ENCODE data around the gene PIGP. TPM values are rescaled to one million over a fixed set of nuclear protein-coding genes. Genes with fewer than 3 reads are reported as not detected.

Gene PIGP
- total and polyA plus RNA-seq, 2 of the 13 experiments (the other 11 are each of a cell fraction or from before 2014, with no cell fraction given), result 14.8 to 33.4 TPM

DNA sequence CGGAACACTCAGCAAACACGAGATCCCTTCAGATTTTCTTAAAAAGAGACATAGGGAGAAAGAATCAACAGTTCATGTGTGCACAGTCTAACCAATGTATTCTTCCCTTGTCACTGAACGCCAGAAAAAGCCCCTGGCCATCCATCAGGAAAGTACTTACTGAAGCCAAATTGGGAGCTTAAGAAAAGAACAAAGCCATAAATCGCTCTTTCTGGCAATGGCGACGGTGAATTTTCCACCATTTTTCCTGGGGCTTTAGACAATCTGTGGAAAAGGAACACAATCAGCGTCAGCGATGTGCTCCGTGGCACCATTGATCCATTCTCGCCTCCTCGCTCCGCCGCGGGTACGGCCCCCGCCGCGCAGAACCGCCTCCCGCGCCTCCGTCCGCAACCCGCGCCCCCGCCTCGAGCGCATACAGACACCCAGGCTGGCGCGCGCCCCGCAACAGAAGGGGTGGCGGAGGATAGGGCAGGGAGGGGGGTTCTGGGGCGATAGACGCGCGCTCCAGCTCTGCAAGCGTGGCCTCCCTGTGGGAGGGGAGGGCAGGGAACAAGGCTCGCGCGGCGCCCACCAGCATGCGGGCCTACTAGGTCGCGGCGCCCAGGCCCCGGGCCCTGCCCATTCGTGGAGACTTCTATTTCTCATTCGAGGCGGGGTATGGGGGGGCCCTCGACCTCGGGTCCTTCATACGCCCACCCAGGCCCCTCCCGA, 440 bp downstream of the PIGP start (continued):
- TF ChIP-seq, protein P1, sequence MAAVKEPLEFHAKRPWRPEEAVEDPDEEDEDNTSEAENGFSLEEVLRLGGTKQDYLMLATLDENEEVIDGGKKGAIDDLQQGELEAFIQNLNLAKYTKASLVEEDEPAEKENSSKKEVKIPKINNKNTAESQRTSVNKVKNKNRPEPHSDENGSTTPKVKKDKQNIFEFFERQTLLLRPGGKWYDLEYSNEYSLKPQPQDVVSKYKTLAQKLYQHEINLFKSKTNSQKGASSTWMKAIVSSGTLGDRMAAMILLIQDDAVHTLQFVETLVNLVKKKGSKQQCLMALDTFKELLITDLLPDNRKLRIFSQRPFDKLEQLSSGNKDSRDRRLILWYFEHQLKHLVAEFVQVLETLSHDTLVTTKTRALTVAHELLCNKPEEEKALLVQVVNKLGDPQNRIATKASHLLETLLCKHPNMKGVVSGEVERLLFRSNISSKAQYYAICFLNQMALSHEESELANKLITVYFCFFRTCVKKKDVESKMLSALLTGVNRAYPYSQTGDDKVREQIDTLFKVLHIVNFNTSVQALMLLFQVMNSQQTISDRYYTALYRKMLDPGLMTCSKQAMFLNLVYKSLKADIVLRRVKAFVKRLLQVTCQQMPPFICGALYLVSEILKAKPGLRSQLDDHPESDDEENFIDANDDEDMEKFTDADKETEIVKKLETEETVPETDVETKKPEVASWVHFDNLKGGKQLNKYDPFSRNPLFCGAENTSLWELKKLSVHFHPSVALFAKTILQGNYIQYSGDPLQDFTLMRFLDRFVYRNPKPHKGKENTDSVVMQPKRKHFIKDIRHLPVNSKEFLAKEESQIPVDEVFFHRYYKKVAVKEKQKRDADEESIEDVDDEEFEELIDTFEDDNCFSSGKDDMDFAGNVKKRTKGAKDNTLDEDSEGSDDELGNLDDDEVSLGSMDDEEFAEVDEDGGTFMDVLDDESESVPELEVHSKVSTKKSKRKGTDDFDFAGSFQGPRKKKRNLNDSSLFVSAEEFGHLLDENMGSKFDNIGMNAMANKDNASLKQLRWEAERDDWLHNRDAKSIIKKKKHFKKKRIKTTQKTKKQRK (IDR thresholded peaks at IDR 0.05; ENCODE audit: low read length), result no peak
- TF ChIP-seq, protein P2, sequence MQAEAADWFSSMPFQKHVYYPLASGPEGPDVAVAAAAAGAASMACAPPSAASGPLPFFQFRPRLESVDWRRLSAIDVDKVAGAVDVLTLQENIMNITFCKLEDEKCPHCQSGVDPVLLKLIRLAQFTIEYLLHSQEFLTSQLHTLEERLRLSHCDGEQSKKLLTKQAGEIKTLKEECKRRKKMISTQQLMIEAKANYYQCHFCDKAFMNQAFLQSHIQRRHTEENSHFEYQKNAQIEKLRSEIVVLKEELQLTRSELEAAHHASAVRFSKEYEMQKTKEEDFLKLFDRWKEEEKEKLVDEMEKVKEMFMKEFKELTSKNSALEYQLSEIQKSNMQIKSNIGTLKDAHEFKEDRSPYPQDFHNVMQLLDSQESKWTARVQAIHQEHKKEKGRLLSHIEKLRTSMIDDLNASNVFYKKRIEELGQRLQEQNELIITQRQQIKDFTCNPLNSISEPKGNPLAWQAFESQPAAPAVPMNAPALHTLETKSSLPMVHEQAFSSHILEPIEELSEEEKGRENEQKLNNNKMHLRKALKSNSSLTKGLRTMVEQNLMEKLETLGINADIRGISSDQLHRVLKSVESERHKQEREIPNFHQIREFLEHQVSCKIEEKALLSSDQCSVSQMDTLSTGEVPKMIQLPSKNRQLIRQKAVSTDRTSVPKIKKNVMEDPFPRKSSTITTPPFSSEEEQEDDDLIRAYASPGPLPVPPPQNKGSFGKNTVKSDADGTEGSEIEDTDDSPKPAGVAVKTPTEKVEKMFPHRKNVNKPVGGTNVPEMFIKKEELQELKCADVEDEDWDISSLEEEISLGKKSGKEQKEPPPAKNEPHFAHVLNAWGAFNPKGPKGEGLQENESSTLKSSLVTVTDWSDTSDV (CRISPR knock-in tag; IDR thresholded peaks at IDR 0.05), result peak; percentile 94
- no peak for TF ChIP-seq ZNF251 (CRISPR knock-in tag; IDR thresholded peaks at IDR 0.05)
- TF ChIP-seq, protein P3, sequence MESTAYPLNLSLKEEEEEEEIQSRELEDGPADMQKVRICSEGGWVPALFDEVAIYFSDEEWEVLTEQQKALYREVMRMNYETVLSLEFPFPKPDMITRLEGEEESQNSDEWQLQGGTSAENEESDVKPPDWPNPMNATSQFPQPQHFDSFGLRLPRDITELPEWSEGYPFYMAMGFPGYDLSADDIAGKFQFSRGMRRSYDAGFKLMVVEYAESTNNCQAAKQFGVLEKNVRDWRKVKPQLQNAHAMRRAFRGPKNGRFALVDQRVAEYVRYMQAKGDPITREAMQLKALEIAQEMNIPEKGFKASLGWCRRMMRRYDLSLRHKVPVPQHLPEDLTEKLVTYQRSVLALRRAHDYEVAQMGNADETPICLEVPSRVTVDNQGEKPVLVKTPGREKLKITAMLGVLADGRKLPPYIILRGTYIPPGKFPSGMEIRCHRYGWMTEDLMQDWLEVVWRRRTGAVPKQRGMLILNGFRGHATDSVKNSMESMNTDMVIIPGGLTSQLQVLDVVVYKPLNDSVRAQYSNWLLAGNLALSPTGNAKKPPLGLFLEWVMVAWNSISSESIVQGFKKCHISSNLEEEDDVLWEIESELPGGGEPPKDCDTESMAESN (CRISPR knock-in tag; conservative IDR thresholded peaks at IDR 0.05), result peak; percentile 91
- TF ChIP-seq, protein P4, sequence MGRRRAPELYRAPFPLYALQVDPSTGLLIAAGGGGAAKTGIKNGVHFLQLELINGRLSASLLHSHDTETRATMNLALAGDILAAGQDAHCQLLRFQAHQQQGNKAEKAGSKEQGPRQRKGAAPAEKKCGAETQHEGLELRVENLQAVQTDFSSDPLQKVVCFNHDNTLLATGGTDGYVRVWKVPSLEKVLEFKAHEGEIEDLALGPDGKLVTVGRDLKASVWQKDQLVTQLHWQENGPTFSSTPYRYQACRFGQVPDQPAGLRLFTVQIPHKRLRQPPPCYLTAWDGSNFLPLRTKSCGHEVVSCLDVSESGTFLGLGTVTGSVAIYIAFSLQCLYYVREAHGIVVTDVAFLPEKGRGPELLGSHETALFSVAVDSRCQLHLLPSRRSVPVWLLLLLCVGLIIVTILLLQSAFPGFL (CRISPR knock-in tag; IDR thresholded peaks at IDR 0.05), result no peak
- no peak for TF ChIP-seq ZNF205 (CRISPR knock-in tag; IDR thresholded peaks at IDR 0.05)
- TF ChIP-seq, protein P5, sequence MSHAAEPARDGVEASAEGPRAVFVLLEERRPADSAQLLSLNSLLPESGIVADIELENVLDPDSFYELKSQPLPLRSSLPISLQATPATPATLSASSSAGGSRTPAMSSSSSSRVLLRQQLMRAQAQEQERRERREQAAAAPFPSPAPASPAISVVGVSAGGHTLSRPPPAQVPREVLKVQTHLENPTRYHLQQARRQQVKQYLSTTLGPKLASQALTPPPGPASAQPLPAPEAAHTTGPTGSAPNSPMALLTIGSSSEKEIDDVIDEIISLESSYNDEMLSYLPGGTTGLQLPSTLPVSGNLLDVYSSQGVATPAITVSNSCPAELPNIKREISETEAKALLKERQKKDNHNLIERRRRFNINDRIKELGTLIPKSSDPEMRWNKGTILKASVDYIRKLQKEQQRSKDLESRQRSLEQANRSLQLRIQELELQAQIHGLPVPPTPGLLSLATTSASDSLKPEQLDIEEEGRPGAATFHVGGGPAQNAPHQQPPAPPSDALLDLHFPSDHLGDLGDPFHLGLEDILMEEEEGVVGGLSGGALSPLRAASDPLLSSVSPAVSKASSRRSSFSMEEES (CRISPR knock-in tag; IDR thresholded peaks at IDR 0.05), result no peak
- TF ChIP-seq, protein P6, sequence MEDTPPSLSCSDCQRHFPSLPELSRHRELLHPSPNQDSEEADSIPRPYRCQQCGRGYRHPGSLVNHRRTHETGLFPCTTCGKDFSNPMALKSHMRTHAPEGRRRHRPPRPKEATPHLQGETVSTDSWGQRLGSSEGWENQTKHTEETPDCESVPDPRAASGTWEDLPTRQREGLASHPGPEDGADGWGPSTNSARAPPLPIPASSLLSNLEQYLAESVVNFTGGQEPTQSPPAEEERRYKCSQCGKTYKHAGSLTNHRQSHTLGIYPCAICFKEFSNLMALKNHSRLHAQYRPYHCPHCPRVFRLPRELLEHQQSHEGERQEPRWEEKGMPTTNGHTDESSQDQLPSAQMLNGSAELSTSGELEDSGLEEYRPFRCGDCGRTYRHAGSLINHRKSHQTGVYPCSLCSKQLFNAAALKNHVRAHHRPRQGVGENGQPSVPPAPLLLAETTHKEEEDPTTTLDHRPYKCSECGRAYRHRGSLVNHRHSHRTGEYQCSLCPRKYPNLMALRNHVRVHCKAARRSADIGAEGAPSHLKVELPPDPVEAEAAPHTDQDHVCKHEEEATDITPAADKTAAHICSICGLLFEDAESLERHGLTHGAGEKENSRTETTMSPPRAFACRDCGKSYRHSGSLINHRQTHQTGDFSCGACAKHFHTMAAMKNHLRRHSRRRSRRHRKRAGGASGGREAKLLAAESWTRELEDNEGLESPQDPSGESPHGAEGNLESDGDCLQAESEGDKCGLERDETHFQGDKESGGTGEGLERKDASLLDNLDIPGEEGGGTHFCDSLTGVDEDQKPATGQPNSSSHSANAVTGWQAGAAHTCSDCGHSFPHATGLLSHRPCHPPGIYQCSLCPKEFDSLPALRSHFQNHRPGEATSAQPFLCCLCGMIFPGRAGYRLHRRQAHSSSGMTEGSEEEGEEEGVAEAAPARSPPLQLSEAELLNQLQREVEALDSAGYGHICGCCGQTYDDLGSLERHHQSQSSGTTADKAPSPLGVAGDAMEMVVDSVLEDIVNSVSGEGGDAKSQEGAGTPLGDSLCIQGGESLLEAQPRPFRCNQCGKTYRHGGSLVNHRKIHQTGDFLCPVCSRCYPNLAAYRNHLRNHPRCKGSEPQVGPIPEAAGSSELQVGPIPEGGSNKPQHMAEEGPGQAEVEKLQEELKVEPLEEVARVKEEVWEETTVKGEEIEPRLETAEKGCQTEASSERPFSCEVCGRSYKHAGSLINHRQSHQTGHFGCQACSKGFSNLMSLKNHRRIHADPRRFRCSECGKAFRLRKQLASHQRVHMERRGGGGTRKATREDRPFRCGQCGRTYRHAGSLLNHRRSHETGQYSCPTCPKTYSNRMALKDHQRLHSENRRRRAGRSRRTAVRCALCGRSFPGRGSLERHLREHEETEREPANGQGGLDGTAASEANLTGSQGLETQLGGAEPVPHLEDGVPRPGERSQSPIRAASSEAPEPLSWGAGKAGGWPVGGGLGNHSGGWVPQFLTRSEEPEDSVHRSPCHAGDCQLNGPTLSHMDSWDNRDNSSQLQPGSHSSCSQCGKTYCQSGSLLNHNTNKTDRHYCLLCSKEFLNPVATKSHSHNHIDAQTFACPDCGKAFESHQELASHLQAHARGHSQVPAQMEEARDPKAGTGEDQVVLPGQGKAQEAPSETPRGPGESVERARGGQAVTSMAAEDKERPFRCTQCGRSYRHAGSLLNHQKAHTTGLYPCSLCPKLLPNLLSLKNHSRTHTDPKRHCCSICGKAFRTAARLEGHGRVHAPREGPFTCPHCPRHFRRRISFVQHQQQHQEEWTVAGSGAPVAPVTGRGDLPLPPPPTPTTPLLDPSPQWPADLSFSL (CRISPR knock-in tag; IDR thresholded peaks at IDR 0.05), result no peak
- TF ChIP-seq ZNF256 (CRISPR knock-in tag; conservative IDR thresholded peaks at IDR 0.05), result peak; percentile 62; the same call in 1 of the 2 replicates
- no peak for TF ChIP-seq ZFP41 (CRISPR knock-in tag; IDR thresholded peaks at IDR 0.05; ENCODE audit: borderline replicate concordance)
